ENCODE results near the gene MYLK.
"Not testable (repeated sequence)": the region's sequence is repeated elsewhere in the genome, so short reads cannot be mapped to it uniquely, and the experiment has no call there.

The MYLK gene

DNA sequence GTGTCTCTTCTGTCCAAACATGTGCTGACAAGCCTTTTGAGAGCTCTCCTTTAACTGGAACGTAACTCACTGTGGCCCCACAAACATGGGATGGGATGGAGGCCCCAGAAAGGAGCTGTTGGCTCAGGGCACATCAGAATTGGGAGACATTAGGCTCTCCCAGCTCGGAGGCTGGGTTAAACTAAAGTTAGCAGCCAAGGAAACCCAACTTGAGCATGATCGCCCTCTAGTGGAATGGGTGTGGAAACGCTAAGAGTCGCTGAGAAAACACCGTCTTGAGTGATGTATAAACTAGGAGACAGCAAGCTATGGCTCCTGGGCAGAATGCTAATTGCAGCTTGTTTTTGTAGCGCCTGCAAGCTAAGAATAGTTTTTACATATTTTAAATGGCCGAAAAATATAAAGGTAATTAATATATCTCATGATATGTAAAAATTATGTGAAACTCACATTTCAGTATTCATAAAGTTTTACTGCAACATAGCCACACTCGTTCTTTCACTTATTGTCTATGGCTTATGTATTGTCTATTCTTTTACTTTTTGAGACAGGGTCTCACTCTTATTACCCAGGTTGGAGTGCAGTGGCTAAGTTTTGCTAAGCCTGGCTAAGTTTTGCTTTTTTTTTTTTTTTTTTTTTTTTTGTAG lies 160.5 kb downstream of the MYLK start:
- no peak for DNase-seq (ENCODE audit: low read depth in 2 of 2)

DNA sequence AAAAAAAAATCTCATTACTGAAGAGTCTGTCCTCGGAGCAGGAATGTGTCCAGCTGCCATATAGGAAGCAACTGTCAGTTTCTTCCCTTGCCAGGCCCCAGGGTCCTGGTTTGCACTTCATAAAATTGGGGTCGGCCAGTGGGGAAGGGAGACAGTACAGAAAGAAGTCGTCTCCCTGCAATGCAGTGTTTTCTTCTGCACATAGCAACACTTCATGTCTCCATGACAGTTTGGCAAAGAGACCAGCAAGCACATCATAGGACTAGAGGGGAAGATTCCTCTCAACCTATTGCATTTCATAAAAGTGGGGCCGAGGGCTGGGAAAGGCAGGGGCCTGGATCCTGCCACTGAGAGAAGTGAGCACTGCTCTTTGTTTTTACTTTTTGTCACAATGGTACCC lies 161.1 kb downstream of the MYLK start:
- no peak for DNase-seq (ENCODE audit: low read depth in 2 of 2)

DNA sequence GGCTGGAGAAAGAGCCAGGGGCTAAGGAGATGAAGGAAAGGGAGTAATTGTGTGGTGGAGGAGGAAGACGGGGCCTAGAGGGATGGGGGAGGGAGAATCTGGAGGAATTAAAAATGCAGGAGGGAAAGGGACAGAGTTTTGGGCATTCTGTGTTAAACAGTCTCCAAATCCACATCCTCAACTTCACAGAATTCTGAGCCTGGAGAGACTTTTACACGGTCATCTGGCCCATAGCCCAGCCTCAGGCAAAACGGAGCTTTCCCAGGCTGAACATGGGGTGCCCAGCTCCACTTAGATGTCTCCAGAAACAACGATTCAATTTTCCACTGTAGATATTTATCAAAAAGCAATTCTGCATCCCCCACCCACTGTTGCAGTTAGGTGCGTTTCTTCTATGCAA lies 161.7 kb downstream of the MYLK start:
- DNase-seq (ENCODE audit: low read depth in 2 of 2), result no peak

DNA sequence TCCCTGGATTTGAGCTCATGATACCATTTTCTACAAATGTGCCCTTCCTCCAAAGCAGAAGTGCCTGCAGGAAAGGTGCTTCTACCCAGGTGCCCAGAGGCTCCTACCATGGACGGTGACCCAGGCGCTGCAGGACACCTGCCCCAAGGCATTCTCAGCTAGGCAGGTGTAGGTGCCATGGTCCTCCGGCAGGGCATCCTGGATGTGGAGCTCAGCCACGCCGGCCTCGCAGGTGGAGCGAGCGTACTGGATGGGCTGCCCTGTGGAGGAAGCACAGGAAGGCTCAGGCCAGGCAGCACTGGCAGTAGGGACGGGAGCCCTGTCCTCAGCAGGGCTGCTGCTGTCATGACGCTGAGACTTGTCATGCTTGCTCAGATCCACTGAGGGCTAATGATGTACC lies 162.1 kb downstream of the MYLK start:
- no peak for DNase-seq (ENCODE audit: low read depth in 2 of 2)

DNA sequence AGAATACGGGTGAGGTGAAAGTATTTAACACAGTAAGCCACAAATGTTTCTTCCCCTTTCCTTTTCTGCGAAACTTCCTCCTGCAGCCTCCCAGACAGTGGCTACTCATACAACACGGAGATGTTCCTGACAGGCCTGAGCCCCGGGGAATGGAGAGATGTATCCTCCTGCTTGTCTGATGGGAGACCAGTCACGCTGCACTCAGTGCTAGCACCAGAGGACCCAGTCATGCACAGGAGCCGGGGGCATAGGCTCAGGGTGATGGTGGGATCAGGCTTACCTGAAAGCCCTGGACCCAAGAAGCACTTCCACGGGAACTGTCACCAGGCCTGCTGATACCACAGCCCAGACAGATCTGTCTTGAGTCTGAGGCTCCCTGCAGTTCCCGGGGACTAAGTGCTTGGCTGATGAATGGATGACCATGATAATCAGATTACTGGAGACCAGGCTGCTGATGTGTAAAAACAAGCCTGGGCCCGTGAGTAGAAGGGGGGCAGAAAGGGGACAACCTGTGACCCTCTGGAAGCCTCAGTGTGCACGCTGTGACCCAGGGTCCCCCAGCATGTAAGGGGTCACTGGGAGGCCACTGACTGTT lies 162.9 kb downstream of the MYLK start:
- DNase-seq (ENCODE audit: low read depth in 2 of 2), result not testable (repeated sequence)

DNA sequence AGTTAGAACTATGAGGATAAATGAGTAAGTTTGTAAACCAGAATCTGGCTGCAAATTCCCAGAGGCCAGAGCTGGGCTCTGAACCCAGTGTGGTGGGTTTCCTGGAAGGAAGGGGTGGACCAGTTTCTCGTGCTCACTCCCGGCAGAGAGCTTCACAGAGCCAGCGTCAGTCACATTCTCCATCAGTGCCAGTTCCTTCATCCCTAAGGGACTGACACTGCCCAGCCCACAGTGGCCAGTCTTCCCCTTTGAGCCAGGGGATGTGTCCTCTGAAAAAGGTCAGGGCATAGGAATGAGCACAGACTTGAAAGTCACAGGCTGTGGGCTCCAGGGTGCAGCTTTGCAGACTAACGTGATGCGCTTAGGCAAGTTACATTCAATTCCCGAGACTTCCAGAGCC lies 163.5 kb downstream of the MYLK start:
- no peak for DNase-seq (ENCODE audit: low read depth in 2 of 2)

DNA sequence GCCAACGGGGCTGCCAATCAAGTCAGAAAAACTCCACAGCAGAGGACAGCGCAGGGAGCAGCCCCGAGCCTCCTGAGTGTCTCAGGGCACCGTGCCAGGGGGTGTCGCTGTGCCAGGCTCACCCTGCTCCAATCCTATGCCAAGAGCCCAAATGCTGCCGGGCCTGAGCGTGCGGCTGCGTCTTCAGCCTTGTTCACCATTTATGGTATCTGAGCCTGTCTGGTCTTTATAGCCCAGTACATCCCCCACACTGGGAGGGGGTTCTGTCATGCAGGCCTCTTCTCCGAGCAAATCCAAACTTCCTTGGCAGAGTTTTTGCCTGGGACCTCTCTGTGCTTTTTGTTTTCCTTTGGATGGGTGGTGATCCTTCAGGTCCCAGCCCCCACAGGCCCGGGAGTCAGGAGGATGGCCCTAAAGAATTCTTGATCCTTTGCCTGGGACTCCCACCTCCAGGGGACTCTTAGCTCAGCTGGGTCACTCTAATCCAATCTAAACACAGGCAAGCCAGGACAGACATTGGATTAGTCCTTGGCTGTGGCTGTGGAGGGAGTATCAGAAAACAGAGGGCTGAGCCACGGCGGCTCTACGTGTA lies 164.2 kb downstream of the MYLK start:
- DNase-seq (ENCODE audit: low read depth in 2 of 2), result no peak

DNA sequence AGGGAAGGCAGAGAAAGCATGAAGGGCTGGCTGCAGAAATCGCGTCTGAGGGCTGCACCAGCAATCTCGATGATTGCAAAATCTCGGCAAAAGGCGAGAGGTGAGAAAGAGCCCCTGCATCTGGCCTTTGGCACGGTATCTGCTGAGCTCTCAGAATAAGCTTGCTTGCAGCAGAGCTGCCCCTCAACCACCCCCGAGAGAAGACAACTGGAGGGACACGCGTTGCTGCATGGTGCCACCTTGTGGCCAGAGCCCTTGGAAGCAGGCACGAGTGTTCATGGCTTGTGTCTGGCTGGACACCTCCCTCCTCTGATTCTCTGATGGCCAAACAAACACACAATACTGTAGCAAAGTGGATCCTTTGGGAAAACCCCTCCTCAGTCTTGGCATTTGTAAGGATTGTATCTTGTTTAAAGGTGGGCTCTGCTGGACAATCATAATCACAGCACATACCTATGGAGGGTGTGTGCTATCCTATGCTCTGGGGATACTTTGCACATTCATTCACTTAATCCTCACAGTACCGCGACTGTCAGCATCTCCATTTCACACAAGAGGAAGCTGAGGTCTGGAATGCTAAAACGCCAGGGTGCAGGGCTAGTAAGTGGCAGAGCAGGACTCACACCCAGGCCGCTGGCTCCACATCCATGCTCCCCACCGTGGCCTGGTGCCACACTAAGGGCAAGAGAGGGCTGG lies 164.9 kb downstream of the MYLK start:
- not testable (repeated sequence) for DNase-seq (ENCODE audit: low read depth in 2 of 2)

DNA sequence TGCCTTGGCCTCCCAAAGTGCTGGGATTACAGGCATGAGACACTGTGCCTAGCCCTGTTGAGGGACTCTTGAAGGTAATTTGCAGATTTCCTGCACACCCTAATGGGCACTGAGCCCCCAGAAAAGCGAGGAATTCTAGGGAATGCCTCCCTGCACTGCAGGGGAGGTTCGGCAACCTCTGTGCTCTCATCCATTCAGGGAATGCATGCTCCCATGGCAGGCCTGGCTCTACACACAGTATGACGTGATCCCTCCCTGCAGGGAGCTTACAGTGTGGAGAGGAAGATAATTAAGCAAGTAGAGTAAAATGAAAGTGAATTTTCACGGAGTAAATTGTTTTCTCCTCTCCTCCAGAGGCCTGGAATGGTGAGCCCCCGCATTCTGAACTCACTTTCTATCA lies 166.0 kb downstream of the MYLK start:
- DNase-seq (ENCODE audit: low read depth in 2 of 2), result no peak

DNA sequence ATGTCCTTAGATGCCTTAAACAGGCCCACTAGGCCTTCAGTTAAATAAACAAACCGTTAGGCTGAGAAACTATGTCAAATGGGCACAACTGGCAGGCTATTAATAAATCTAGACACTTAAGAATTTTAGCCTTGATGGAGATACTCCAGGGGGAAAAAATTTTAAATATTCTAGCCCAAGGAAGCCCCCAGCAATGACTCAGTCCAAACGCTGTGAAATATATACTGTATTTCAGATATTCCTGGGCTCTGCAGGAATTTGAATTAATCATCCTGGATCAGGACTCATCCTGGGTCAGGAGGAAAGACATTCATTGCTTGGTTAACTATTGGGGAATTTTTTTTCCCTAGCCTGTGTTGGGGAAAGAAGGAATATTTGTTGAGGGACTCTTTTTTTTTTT lies 166.7 kb downstream of the MYLK start:
- DNase-seq (ENCODE audit: low read depth in 2 of 2), result not testable (repeated sequence)

DNA sequence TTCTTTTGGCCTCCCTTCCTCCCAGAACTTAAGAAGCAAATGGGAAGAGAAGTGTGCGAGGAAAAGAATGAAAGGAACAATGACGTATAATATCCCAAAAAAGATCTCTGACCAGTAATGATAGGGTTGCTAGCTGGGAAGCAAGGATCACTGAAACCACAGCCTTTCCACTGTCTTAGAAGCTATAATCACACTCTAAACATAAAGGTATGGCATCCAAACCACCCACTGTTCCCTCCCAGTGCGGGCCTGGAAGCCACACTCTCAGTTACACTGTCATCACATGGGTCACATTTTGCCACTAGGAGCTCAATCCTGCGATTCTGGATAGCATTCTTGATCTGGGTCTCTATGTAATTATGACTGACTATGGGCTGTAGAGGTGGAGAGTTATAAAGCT lies 167.7 kb downstream of the MYLK start:
- DNase-seq (ENCODE audit: low read depth in 2 of 2), result no peak

DNA sequence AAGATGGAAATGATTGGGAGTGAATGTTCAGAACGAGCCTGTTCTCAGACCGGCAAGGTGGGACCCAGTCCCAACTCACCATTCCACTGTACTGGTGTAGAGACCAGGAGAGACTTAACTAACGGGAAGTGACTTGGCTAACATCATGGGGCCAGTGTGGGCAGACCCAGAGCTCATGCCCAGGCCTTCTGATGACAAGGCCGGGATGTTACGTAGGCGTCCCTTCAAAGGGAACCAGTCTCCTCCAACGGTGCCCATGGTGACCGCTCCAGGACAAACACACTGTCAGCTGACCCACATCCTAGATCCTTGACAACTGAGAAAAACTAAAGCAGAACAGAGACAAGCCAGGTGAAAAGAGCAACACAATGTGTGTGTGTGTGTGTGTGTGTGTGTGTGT lies 170.9 kb downstream of the MYLK start:
- DNase-seq (ENCODE audit: low read depth in 2 of 2), result no peak

DNA sequence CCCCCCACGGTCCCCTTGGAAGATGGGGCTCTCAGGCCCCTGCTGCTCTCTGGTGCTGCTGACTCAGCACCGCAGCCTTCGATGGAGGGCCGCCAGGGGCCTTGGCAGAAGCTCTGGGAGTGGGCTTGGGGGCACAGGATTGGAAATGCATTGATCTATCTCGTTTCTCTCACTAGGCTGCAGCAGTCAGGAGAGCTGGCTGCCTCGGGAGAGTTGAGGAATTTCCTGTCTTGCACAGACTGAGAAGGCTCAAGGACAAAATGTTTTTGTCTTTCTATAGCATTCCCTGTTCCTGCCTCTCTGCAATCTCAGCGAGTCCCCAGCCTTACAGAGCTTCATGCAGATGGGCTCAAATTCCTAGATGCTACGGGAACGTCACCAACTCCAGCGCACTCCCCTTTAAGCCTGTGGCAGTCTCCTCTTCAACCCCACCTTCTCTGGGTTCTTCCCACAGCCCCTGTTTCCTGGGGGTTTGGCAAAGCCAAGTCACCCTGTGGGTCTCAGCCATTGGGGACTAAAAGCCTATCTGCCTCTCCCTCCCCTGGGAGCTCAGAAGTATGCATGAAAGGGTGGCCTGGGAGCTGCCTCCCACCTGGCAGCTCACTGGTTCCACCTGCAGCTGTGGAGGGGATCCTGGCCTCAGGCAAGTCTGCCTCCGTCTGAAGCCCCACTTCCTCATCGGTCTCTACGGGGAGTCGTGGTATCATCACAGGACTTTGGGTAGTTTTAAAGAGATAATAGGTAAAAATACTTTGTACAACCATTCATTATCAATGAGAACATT lies 171.9 kb downstream of the MYLK start:
- no peak for DNase-seq (ENCODE audit: low read depth in 2 of 2)

DNA sequence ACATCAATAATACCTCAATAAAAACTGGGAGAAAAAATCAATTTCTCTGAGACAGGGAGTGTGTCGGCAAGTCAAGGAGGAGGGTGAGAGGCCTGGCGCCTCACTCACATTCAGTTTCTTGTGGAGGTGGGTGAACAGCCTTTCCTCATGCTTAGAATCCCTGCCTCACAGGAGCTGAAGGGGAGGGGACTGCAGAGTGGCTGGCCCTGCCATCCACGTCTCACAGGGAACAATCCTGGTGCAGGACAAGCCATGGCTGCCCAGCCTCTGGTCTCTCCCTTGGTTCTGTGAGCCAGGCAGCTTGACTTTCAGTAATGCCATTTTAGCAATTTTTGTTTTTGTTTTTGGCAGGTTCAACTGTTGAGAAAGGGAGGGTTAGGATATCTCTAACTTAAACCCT lies 172.8 kb downstream of the MYLK start:
- no peak for DNase-seq (ENCODE audit: low read depth in 2 of 2)

DNA sequence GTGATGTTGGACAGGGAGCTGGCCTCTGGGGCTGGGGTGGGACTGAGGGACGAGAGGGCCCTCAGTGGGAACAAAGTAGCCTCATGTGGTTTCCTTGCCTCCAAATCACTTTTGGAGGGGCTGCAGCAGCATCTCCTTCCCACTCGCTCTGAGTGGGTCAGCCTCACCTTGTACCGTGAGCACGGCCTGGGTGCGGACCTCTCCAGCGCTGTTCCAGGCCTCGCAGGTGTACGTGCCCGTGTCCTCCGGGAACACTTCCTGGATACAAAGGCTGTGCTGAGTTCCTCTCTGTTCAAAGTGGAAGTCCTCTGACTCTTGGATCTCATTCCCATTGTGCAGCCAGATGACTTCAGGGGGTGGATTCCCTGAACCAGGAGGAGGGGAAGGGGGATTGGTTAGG lies 175.6 kb downstream of the MYLK start:
- no peak for DNase-seq (ENCODE audit: low read depth in 2 of 2)

DNA sequence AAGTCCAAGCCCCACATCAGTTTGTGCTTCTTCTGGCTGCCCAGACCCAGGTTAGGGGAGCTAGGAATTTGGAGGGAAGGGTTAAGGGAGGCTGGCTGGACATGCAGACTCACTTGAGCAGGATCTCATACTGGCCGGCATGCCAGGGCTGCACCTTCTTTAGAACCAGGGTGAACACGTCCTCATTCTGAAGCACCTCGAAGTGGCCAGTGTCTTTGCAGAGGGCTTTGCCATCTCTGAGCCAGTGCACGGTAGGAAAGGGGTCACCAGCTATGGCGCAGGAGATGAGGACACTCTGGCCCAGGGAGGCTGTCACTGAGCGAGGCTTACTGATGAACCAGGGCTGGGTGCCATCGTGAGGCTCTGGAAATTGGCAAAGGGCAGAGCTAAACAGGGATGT lies 176.5 kb downstream of the MYLK start:
- not testable (repeated sequence) for DNase-seq (ENCODE audit: low read depth in 2 of 2)

DNA sequence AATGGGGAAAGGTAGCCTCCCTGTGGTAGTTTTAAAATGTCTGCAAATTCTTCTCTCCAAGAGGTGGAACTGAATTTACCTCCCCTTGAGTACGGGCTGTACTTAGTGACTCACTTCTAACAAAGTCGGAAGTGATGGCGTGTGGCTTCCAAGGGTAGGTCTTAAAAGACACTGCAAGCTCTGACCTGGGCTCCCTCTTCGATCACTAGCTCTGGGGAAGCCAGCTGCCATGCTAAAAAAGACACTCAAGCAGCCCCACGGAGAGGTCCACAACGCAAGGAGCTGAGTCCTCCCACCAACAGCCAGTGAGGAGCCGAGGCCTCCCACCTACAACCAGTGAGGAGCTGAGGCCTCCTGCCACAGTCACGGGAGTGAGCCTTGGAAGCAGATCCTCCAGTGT lies 177.3 kb downstream of the MYLK start:
- DNase-seq (ENCODE audit: low read depth in 2 of 2), result no peak

DNA sequence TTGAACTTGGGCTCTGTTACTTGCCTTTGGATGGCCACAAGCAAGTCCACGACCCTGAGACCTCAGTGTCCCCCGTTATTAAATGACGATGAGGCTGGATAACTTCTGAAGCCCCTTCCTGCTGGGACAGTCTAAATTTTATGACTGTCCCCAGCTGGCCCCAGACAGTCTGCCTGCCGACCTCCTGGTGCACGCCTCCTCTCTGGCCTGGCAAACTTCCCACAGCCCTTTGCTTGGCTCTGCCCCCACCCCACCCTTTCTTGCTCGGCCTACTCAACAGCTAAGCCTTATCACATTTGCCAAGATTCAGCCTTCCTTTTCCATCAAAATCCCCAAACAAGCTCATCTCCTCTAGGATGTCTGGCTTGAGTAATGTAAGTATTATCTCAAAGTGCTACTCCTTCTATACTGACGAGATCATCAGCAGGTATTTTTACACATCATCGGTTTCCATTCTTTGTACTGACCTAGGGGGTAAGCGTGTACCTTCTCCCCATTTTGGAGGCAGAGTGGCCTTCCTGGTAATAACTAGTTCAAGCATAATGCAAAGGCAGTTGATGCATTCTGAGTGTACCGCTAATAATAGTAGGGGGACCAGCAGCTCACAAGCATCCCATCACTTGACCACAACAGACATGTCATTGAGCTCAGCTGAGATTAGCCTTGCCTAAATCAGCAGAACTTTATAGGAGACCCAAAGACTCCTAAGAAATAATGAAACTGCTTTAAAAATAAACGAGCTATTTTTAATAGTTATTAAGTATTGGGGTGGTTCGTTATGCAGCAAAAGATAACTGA lies 178.4 kb downstream of the MYLK start:
- no peak for DNase-seq (ENCODE audit: low read depth in 2 of 2)

DNA sequence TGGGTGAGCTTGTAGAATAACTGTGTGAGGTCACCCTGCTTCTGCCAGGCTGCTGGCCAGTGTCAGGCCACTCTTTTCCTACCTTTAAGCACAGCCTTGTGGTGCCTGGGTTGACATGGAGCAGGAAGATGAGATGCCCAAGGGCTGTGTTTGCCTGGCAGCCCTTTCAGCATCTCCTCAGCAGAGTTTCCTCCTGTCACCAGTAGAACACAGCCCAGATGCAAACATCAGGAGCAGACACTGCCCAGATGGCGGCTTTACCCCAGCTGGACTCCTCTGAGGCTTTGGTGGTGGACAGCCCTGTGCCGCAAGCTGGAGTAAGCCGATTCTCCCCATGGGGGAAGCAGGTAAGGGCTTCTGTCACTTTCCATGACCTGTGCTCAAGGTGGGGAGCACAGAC lies 180.5 kb downstream of the MYLK start:
- DNase-seq (ENCODE audit: low read depth in 2 of 2), result not testable (repeated sequence)

DNA sequence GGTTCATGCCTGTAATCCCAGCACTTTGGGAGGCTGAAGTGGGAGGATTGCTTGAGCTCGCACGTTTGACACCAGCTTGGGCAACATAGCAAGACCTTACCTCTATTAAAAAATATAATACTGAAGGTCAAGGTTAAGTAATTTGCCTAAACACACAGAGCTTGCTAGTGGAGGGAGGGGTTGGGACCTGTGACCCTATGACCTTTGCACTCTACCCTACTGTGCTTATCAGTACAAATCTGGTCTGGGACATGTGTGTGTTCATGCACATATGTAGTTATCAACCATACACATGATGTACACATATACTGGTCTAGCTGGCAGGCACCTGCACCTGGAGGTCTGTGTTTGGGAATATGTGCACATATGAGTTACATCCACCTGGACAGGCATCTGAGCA lies 181.4 kb downstream of the MYLK start:
- DNase-seq (ENCODE audit: low read depth in 2 of 2), result no peak

DNA sequence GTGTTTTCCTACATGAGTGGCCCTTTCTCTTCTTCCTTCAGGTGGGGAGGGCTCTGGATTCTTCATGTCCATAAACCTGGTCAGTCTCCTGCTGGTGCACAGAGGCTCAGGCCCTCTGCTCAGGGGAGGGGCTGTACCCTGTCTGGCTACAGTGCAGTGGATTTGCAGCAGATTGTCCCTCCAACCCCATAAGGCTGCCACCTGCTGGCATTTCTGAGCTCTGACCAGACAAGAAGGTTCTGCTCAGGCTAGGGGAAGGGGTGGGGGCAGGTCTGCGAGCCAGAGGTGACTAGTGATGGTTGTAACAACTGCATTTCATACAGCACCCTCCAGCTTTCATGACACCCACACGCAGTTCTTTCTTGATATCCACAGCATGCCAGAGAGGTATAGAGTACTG lies 182.1 kb downstream of the MYLK start:
- DNase-seq (ENCODE audit: low read depth in 2 of 2), result not testable (repeated sequence)

Data from stimulated activated CD8-positive, alpha-beta memory T cell treated with anti-CD3 and anti-CD28 coated beads, Interleukin-15, amount 100 ng/mL, for 4 hours (primary cell).